GM19351 (cell line): ENCODE measurements around the gene PHF20.
"Not testable (repeated sequence)": the region's sequence is repeated elsewhere in the genome, so short reads cannot be mapped to it uniquely, and the experiment has no call there.

Experiments
- ATAC-seq: cut with Tn5 transposase; IDR thresholded peaks from one replicate; pipeline ENCODE4 v1.9.1; 2021; ENCODE audit warnings: mild to moderate bottlenecking, moderate library complexity; ENCODE audit not compliant: unreplicated experiment

The PHF20 gene

GRCh38 chr20:35909176-35909575 lies 137.4 kb downstream of the PHF20 start:
- ATAC-seq, result no peak

- no peak for ATAC-seq
These were observed 138.0 kb downstream of the PHF20 start for GRCh38 chr20:35909796-35910195.

GRCh38 chr20:35910254-35910653 lies 138.4 kb downstream of the PHF20 start:
- no peak for ATAC-seq

- no peak for ATAC-seq
These were observed 141.1 kb downstream of the PHF20 start for GRCh38 chr20:35912881-35913280.

GRCh38 chr20:35917077-35917476 lies 145.3 kb downstream of the PHF20 start:
- ATAC-seq, result no peak

GRCh38 chr20:35918021-35918420 lies 146.2 kb downstream of the PHF20 start:
- no peak for ATAC-seq

- no peak for ATAC-seq
These were observed 148.7 kb downstream of the PHF20 start for GRCh38 chr20:35920523-35920922.

- no peak for ATAC-seq
These were observed 157.5 kb downstream of the PHF20 start for GRCh38 chr20:35929301-35929700.

GRCh38 chr20:35934050-35934449 lies 162.2 kb downstream of the PHF20 start:
- no peak for ATAC-seq

GRCh38 chr20:35939264-35939663 lies 167.4 kb downstream of the PHF20 start:
- ATAC-seq, result no peak

- ATAC-seq, result no peak
These were observed 169.8 kb downstream of the PHF20 start for GRCh38 chr20:35941620-35942019.

GRCh38 chr20:35942243-35942642 lies 170.4 kb downstream of the PHF20 start:
- no peak for ATAC-seq

GRCh38 chr20:35947489-35947888 lies 175.7 kb downstream of the PHF20 start:
- no peak for ATAC-seq

GRCh38 chr20:35947907-35948306 lies 176.1 kb downstream of the PHF20 start:
- no peak for ATAC-seq

- ATAC-seq, result no peak
These were observed 178.3 kb downstream of the PHF20 start for GRCh38 chr20:35950093-35950492.

GRCh38 chr20:35952080-35952479 lies 180.3 kb downstream of the PHF20 start:
- not testable (repeated sequence) for ATAC-seq

GRCh38 chr20:35952480-35953386 lies 180.9 kb downstream of the PHF20 start:
- no peak for ATAC-seq

- ATAC-seq, result peak; percentile 24
These were observed 181.8 kb downstream of the PHF20 start for GRCh38 chr20:35953387-35954199.

- ATAC-seq, result peak; percentile 89
These were observed 182.5 kb downstream of the PHF20 start, which contains the start of gene SCAND1 for GRCh38 chr20:35954200-35954906. Gene SCAND1, minus strand, starts transcription at chr20:35954502. Its CDS starts 218 bp downstream, at chr20:35954284.

- ATAC-seq, result no peak
These were observed 183.1 kb downstream of the PHF20 start for GRCh38 chr20:35954907-35955251.

- ATAC-seq, result no peak
These were observed 184.8 kb downstream of the PHF20 start for GRCh38 chr20:35956616-35957015.
